ENCODE results near the gene KANTR. TPM values are rescaled to one million over a fixed set of nuclear protein-coding genes. Genes with fewer than 3 reads are reported as not detected.

Gene KANTR
- total and polyA plus RNA-seq, 9 of the 15 experiments (the other 6 are each of a cell fraction or from before 2014, with no cell fraction given) = 1.0 to 5.7 (median 3.4) TPM

- DNase-seq (ENCODE audit: extremely low read depth in 1 of 4, low spot score in 3 of 4) (no peak), FAIRE-seq (peak; percentile 44), ATAC-seq (no peak)
- H4K20me1 ChIP-seq (replicated peaks; ENCODE audit: control insufficient read depth, insufficient read depth, low read length) = no peaks in the 10 kb centered on the region
- H3K4me2 ChIP-seq (ENCODE audit: insufficient read depth, low read length) = no peak overlapping the region
- H3K4me1 ChIP-seq (replicated peaks in 1 of 2; ENCODE audit: control insufficient read depth in 2 of 2, insufficient read depth in 2 of 2, low read length in 2 of 2) = no peaks in the 10 kb centered on the region
- H3K27me3 ChIP-seq (ENCODE audit: control insufficient read depth in 2 of 2, insufficient read depth in 2 of 2, low read length in 2 of 2) = no peaks in the 10 kb centered on the region; a peak in 1 of 5 replicates
- no peak overlapping the region for H3K27ac ChIP-seq (ENCODE audit: extremely low read depth, low read depth, low read length)
- H2AFZ ChIP-seq (ENCODE audit: low read depth, low read length) = no peak overlapping the region
- CTCF ChIA-PET (ENCODE audit: low intra/inter-chr PET ratio) = no interaction called here
- 19% methylated on average over 6 of the region's 6 CpGs for WGBS (ENCODE audit: insufficient coverage, low coverage, missing lambda C conversion rate)
- H3K9ac ChIP-seq (ENCODE audit: insufficient read depth in 1 of 2, low read depth in 2 of 2, low read length in 2 of 2) = no peak overlapping the region
- in situ Hi-C loops (cut with MboI) (no loop called here), intact Hi-C loops (cut with micrococcal nuclease) (no loop called here)
- BruUV-seq (replicated peaks) = no TSS peak
- H3K79me2 ChIP-seq (ENCODE audit: control insufficient read depth, insufficient read depth, low read length) = no peaks in the 10 kb centered on the region
- H3K9me1 ChIP-seq (ENCODE audit: control insufficient read depth, insufficient read depth, low read length) = no peaks in the 10 kb centered on the region
- H3K36me3 ChIP-seq (ENCODE audit: control insufficient read depth, insufficient read depth, low read length) = no peaks in the 10 kb centered on the region
- no peak overlapping the region for H3K4me3 ChIP-seq
- H3K9me3 ChIP-seq (replicated peaks; ENCODE audit: control insufficient read depth, insufficient read depth, low read depth, low read length) = 0 out of 2 replicates have a peak, but pooled peaks cover under 1% of the 10 kb centered on the region
- POLR2A ChIA-PET = interaction anchor here (0.6 to 1.2 kb wide), 3 partner anchors 25 to 29 kb away, joined by 3 read pairs; no protein-coding TSS in a partner anchor
- TF ChIP-seq THRA (IDR thresholded peaks at IDR 0.05) (no peak), ZBTB40 (IDR thresholded peaks at IDR 0.05) (no peak), ZBTB40 (CRISPR knock-in tag; IDR thresholded peaks at IDR 0.05) (no peak), ZNF3 (CRISPR knock-in tag; IDR thresholded peaks at IDR 0.05) (no peak), CHD2 (IDR thresholded peaks at IDR 0.05; ENCODE audit: low read depth, low read length) (no peak), ZNF324 (CRISPR knock-in tag; IDR thresholded peaks at IDR 0.05) (no peak), ZNF785 (CRISPR knock-in tag; IDR thresholded peaks at IDR 0.05) (no peak), ZNF75A (CRISPR knock-in tag; IDR thresholded peaks at IDR 0.05) (no peak), ZNF232 (CRISPR knock-in tag; IDR thresholded peaks at IDR 0.05) (no peak), ZEB2 (IDR thresholded peaks at IDR 0.05) (no peak), ZBTB2 (IDR thresholded peaks at IDR 0.05) (no peak), HDAC3 (IDR thresholded peaks at IDR 0.05; ENCODE audit: borderline replicate concordance, partially characterized antibody) (no peak)
These were observed 66.5 kb downstream of the KANTR start for GRCh38 chrX:53160297-53160983.

All from K562 (cell line).